NCI-H345 (cell line): ENCODE measurements around the gene SEMA7A.
"Not testable (repeated sequence)": the region's sequence is repeated elsewhere in the genome, so short reads cannot be mapped to it uniquely, and the experiment has no call there.

Source experiments
- DNase-seq: peaks from one replicate; lab custom pipeline; 2025; lab: John Stamatoyannopoulos, UW

The SEMA7A gene, protein sequence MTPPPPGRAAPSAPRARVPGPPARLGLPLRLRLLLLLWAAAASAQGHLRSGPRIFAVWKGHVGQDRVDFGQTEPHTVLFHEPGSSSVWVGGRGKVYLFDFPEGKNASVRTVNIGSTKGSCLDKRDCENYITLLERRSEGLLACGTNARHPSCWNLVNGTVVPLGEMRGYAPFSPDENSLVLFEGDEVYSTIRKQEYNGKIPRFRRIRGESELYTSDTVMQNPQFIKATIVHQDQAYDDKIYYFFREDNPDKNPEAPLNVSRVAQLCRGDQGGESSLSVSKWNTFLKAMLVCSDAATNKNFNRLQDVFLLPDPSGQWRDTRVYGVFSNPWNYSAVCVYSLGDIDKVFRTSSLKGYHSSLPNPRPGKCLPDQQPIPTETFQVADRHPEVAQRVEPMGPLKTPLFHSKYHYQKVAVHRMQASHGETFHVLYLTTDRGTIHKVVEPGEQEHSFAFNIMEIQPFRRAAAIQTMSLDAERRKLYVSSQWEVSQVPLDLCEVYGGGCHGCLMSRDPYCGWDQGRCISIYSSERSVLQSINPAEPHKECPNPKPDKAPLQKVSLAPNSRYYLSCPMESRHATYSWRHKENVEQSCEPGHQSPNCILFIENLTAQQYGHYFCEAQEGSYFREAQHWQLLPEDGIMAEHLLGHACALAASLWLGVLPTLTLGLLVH

DNA sequence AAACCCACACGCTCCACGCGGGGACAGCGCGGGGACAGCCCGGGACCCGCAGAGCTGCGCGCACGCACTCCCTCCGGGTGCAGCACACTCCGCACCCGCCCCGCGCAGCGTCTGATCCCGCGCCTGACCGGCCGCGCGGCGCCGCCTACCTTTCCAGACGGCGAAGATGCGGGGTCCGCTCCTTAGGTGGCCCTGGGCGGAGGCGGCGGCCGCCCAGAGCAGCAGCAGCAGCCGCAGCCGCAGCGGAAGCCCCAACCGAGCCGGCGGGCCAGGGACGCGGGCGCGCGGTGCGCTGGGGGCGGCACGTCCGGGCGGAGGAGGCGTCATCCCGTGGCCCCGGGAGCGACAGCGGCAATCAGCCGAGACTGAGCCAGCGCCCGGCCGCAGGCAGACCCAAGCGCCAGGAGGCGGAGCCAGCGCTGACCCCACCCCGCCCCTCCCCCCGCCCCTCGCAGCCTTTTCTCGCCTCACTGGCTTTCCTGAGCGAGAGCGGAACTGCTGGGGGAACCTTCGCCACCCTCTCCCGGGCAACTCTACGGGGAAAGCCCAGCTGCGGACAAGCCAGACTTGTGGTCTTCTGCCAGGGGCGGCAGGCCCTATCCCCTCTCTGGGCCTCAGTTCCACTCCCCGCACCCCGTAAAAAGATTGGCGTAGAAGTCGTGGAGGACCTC is at the start of gene SEMA7A:
SEMA7A (minus strand) TSS at position 367 of the 671 bp plus-strand sequence; CDS start at position 327, 40 bp downstream.
- DNase-seq, result peak; percentile 68

DNA sequence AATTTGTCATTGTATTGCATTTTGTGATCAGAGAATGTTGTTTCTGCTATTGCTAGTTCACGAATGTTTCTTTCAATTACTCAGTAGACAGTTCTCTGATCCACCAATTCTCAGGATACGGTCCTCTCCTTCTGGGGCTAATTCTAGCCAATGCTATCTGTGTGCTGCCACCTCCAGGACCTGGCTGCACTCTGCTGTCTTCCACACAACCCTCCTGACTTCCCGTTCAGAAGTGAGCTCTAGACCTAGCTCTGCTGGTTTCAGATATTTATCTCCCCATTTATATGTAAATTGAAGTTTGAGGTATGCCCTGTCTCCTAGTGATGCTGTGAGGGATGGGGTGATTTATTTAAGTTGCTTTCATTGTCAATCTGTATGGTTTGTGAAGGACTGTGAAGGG is 48.9 kb upstream of the SEMA7A start:
- DNase-seq, result no peak

DNA sequence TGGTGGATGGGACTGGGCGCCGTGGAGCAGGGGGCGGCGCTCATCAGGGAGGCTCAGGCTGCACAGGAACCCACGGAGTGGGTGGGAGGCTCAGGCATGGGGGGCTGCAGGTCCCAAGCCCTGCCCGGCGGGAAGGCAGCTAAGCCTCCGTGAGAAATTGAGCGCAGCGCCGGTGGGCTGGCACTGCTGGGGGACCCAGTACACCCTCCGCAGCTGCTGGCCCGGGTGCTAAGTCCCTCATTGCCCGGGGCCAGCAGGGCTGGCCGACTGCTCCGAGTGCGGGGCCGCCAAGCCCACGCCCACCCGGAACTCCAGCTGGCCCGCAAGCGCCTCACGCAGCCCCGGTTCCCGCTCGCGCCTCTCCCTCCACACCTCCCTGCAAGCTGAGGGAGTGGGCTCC is 46.6 kb upstream of the SEMA7A start:
- DNase-seq, result not testable (repeated sequence)

DNA sequence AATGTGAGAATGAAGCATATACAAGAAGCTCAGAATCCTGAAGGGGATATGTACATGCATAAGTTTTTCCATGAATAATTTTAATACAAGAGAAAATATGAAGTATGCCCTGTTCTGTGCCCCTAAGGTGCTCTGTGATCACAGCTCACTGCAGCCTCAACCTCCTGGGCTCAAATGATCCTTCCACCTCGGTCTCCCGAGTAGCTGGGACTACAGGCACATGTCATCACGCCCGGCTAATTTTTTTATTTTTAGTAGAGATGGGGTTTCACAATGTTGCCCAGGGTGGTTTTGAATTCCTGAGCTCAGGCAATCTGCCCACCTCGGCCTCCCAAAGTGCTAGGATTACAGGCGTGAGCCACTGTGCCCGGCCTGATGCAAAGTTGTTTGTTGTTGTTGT is 37.9 kb upstream of the SEMA7A start:
- not testable (repeated sequence) for DNase-seq

DNA sequence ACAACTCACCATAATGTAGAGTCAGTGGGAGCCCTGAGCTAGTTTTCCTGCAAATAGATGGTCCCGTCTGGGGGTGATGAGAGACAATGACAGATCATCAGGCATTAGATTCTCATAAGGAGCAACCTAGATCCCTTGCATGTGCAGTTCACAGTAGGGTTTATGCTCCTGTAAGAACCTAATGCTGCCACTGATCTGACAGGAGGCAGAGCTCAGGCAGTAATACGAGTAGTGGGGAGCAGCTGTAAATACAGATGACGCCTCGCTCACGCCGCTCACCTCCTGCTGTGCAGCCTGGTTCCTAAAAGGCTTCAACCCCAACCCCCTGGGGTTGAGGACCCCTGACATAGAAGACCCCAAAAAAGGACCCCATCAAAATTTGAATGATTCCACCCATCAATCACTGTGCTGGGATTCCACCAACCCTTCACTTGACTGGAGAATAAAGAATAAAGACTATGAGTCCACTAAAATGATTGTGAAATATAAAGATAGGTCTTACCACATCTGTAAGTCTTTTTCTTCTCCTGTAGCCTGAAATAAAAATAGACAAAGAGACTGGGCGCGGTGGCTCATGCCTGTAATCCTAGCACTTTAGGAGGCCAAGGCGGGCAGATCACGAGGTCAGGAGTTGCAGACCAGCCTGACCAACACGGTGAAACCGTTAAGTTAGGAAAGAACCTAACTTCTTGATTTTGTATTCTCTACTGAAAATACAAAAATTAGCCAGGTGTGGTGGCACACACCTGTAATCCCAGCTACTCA is 37.1 kb upstream of the SEMA7A start:
- DNase-seq, result no peak

DNA sequence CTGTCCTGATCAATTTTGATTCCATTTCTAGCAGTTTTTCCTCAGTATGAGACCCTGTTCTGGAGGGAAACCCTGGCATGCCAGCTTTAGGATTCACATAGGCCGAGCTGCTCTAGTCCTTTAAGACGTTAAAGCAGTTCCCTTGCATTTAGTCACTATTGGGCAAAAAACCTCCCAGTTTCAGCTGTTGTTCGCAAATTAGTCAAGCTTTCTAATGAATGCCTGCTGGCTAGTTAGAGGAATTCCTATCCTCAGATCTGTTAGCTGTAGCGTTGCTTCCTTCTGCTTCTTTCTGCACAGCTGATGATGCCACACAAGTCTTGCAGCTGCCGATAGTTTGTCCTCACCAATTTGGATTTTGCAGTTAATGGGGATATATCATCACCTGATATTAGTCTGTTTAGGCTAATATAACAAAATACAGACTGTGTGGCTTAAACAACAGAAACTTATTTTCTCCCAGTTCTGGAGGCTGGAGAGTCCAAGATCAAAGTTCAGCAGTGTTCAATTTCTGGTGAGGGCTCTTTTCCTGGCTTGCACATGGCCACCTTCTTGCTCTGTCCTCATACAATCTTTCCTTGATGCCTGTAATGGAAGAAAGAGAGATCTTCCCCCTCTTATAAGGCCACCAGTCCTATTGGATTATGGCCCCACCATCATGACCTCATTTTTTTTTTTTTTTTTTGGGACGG is 34.7 kb upstream of the SEMA7A start:
- no peak for DNase-seq

DNA sequence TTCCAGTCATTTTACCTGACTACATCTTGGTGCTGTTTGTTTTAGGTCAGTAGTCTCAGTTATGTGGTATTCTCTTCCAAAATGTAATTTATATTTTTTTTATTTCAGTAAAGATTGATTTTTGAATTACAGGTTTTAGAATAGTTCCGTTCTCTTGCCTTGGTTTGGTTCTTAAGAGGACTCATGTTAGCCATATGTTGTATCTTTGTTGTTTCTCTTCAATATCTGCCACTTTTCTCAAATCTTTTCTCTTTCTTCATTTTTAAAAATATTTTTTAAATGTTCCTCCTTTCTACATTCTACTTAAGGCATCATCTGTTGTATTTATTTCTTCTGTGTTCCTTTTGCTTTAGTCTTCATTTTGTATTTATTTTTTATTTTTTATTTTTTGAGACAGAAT is 32.8 kb upstream of the SEMA7A start:
- no peak for DNase-seq

DNA sequence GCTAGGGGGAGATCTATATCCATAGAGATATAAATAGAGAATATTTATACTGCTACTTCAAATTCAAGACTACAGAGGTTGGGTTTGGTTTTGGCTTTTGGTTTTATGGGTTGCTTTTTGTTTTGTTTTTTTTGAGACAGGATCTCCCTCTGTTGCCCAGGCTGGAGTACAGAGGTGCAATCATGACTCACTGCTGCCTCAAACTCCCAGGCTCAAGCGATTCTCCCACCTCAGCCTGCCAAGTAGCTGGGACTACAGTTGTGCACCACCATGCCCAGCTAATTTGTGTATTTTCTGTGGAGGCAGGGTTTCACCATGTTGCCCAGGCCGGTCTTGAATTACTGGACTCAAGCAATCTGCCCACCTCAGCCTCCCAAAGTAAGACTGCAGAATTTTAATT is 31.1 kb upstream of the SEMA7A start:
- DNase-seq, result no peak

DNA sequence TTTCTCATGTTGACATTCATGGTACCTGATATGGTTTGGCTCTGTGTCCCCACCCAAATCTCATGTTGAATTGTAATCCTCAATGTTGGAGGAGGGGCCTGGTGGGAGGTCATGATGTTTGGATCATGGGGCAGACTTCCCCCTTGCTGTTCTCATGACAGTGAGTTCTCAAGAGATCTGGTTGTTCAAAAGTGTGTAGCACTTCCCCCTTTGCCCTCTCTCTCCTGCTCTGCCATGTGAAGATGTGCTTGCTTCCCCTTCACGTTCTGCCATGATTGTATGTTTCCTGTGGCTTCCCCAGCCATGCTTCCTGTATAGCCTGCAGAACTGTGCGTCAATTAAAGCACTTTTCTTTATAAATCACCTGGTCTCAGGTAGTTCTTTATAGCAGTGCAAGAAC is 30.5 kb upstream of the SEMA7A start:
- no peak for DNase-seq

DNA sequence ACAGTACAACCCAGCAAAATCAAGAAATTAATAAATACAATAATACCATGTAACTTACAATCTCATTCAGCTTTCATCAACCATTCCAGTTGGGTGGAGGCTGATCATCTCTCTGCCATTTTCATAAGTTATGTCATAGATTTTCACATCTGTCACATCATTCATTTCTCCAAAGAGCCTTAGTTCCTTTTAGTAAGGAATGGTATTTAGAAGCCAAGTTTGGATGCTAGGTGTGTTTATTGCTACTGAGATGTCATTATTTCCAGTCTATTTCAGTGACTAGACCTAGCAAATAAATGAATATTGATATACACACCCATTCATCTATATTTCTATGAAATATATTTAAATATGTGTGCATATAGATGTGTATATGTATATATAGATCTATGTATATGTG is 29.9 kb upstream of the SEMA7A start:
- DNase-seq, result no peak

DNA sequence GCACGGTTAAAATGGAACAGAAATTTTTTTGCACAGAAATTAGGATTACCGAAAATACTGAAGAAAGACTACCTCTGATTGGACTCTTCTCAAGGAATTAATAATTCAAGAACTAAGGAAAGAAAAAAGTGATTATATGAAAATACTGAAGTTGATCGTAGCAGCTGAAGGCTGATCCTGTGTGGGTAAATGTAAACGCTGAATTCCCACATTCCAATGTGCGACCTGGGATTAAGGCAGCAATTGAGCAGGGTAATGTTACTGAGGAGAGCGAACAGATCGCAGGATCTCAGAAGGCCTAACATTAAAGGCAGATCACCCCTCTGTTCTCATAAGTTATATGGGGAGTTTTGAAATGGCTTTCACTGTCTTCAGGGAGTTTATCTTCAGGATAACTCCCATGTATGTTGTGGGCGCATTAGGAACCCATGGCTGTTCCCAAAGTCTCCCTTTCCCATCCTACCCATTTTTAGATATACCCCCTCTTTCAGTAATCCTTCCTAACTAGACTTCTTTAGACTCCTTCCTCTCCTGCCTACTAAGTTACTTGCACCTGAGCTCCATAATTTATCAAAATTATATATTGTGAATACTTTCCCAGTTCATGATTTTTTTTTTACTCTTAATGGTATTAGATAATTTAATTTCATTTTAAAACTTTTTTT is 28.2 kb upstream of the SEMA7A start:
- DNase-seq, result no peak

DNA sequence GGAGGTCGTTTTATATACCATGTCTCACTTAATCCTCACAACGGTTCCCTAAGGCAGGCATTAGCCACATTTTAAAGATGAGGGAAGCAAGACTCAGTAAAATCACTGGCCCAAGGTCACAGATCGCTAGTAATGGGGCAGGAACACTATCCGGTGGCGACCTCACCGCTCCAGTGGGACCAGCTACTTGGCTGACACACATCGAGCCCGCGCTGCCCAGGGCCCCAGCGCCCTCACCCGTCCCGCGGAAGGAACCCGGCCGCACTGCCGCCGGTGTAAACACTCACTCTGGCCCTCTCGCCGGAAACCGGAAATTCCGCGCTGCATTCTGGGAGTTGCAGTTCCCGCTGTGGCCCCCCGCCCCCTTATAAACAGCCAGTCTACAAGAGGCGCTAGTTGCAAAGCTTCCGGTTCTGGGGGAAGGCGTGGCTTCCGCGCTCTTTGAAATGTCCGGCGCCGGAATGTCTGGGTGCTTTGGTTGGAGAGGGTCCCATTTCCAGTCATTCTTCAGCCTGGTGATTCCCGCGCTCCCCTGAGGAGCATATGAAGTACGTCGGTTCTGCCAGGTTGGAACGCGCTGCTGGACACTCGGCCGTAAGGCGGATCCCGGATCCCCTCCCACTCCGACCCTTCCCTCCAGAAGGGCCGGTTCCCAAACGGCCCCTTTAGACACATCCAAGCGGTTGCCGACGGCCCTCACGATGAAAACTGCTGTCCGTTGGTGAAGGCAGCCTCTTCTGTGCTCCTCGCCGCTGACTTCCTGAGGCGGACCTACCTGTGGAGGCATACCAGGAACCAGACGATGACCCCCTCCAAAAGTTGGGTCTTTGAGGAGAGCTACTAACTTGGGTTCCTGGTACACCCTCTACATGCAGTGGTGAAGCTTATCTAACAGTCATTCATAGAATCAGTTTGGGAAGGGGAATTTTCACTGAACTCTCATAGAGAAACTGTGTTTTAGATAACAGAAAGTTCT is 27.4 kb upstream of the SEMA7A start, which contains the start of gene UBL7:
UBL7 (minus strand) TSS at position 290 of the 976 bp plus-strand sequence. CDS start 2,293 bp downstream, outside the sequence.
- peak; percentile 93 for DNase-seq

DNA sequence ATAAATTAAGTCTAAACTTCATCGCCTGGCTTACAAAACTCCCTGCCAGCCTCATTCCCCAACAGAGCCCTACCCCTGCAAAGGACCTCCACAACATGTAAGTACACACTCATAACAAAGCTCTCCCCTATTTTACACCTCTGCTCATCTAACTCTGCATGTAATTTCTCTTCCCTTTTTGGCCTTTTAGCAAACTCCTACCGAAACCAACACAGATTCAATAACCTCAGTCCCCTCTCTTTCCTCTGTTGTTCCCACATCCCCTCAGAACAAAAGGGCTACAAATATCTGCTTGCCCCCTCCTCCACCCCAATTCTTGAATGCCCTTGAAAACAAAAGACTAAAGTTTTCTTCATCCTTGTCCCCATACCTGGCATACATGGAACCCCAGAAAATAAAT is 26.5 kb upstream of the SEMA7A start:
- DNase-seq, result no peak

DNA sequence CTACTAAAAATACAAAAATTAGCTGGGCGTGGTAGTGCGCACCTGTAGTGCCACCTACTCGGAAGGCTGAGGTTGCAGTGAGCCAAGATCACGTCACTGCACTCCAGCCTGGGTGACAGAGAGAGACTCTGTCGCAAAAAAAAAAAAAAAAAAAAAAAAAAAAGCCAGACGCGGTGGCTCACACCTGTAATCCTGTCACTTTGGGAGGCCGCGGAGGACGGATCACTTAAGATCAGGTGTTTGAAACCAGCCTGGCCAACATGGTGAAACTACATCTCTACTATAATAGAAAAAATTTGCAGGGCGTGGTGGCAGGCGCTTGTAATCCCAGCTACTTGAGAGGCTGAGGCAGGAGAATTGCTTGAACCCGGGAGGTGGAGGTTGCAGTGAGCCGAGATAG is 26.0 kb upstream of the SEMA7A start:
- not testable (repeated sequence) for DNase-seq

DNA sequence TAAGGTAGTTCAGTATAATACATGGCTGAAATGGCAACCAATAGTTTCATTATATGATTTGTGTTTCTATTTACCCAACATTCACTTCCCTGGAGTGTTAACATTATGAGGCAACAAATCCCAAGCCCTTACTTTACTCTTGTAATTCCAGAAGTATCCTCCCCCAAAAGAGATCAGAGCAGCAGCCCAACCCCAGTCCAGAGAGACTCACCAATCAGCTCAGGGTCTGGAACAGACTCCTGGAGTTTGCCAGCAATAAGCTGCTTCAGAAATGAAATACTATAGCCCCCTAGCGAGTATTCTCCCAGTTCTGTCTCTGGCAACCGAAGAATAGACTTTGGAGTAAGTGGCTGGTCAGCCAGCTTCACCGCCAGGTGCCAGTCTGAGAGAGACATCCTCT is 24.7 kb upstream of the SEMA7A start:
- no peak for DNase-seq

DNA sequence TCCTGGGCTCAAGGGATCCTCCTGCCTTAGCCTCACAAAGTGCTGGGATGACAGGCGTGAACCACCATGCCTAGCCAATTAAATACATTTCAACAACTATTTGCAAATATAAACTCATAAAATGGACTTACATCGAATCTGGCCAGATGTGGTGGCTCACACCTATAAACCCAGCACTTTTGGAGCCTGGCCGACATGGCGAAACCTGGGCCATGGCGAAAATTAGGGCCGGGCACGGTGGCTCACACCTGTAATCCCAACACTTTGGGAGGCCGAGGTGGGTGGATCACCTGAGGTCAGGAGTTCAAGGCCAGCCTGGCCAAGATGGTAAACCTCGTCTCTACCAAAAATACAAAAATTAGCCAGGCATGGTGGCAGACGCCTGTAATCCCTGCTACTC is 23.3 kb upstream of the SEMA7A start:
- not testable (repeated sequence) for DNase-seq

DNA sequence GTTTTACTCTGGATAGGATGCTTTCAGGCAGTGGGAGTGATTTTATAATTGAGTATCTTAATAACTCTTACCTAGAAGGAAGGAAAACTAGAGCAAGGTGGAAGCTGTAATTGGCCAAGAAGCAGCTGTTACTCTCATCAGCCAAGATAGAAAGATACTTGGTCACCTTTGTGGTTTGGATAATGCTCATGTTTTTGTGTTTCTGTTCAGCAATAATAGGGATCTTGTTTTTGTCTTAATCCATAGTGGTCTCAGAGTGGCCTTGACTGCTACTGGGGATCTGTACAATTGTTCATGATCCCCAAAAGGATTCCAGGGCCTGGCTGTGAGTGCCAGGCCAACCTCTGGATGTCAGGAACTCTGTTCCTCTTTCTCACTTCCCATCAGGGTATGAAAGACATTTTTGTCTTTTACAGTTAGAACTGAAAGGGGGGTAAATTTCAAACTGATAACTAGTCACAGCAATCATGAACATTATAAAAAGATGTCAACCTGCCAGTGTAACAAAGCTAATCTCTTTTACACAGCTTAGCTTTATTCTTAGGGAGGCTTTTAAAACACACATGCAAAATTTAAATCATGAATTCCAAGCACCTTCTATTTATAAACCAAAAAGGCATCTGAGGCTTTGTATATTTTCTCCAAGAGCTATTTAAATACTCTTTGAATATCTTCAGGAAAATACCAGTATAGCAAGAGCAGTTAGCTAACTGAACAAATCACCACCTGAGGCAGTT is 21.2 kb upstream of the SEMA7A start:
- DNase-seq, result no peak

DNA sequence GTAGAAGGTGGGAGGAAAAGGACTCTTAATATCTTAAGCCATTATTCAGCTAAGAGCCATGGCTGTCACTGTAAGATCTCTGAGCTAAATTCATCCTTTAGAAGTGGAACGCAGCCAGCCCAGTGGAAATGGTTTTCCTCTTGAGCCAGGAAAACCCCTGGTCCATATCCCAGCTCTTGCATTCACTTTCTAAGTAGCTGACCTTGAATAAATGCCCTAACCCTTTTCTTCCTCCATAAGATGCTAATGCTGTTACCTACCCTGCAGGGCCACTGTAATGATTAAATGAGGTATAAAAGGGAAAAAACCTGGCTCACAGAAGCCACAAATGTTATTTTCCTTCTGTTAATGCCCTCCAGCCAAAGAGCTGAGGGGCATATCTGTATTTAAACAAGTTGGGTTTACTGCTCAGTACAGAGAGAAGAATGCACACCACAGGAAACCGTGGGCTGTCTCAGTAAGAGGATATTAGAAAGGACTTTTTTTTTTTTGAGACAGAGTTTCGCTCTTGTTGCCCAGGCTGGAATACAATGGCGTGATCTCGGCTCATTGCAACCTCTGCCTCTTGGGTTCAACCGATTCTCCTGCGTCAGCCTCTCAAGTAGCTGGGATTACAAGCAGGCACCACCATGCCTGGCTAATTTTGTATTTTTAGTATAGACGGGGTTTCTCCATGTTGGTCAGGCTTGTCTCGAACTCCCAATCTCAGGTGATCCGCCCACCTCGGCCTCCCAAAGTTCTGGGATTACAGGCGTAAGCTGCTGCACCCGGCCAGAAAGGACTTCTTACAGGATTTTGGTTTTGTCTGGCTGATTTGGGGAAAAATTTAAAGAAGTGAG is 20.4 kb upstream of the SEMA7A start:
- no peak for DNase-seq
